Stimulated activated CD4-positive, alpha-beta T cell treated with anti-CD3 and anti-CD28 coated beads, Interleukin-12 subunit alpha, Interleukin-12 subunit beta, amount 100 ng/mL, for 24 hours (primary cell): Measurements from ENCODE around the gene NR4A2.

Experiments used
- DNase-seq, 2 experiments: peaks; one replicate each; pipeline ENCODE4 v3.0.0-alpha.2; 2020; ENCODE audit warnings: low read depth in 2 of 2

Gene NR4A2

GRCh38 chr2:156340377-156340776 lies 7.9 kb upstream of the NR4A2 start:
- no peak for DNase-seq

- DNase-seq = no peak
Observed at GRCh38 chr2:156339865-156340264, 7.3 kb upstream of the NR4A2 start.

DNA sequence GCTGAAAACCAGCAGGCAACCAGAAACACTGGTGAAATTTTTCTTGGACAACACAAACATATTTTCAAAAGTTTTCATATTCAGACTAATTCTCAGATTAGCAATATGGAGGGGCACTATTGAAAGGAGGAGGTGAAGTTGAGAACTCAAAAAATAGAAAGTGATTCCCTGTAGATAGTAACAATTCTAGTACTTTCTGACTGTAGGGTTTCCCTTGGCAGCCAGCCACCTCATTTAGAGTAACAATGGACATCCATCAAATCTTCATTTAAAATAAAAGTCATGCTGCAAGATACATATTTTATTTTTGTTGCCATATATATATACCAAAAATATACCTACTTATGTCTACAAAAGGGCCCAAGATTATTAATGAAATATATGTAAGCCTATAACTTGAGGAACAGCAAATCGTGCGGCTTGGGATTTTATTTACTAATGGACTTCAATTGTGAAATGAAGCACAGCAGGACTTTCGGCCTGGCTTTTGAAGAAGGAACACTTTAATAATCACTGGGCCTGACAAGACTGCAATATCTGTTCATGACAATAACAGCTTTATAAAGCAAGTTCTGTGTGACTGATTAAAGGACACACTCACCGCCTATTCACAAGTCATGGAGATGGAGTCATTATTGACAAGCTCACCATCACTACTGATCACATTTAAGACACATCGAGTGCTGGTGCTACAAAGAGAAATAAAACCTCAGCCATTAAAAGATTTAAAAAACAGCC lies 6.8 kb upstream of the NR4A2 start:
- no peak for DNase-seq

- no peak for DNase-seq
Observed at GRCh38 chr2:156338578-156338977, 6.1 kb upstream of the NR4A2 start.

- peak; percentile 76 to 86 for DNase-seq
Observed at GRCh38 chr2:156334496-156335478, 2.3 kb upstream of the NR4A2 start.

- no peak for DNase-seq
Observed at GRCh38 chr2:156333951-156334495, 1.5 kb upstream of the NR4A2 start.

GRCh38 chr2:156333274-156333950 lies 891 bp upstream of the NR4A2 start:
- DNase-seq = no peak

- no peak for DNase-seq
Observed at GRCh38 chr2:156332284-156332533, 312 bp downstream of the NR4A2 start.

DNA sequence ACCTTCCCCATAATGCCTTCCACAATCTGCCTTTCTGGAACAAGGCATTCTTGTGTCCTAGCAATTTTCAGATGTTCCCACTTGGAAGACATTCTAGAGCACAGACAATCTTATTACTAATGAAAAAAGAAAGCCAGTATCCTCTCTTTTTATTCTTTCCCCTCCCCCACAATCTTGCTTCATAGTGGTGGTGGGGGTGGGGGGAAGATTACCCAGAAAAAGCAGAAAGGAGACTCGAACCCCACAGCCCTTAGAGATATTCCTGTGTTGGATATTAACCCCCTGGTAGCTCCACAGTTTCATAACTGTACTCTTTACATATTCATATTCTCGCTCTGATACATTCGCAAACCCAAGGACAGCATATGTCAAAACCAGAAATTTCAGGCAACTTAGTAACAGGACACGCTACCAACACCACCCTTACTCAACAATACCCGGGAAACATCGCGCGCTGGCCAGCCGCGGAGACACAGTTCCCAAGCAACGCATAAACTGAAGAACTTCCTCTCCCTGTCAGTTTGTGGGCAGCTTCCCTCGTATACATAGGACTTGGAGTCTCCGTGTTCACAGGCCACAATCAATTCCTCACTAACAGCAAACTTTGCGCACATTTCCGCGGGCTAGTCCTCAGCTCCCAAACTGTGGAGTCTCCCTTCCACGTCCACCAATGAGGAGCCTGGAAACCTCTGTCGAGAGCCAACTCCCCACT lies 793 bp downstream of the NR4A2 start:
- DNase-seq = no peak

DNA sequence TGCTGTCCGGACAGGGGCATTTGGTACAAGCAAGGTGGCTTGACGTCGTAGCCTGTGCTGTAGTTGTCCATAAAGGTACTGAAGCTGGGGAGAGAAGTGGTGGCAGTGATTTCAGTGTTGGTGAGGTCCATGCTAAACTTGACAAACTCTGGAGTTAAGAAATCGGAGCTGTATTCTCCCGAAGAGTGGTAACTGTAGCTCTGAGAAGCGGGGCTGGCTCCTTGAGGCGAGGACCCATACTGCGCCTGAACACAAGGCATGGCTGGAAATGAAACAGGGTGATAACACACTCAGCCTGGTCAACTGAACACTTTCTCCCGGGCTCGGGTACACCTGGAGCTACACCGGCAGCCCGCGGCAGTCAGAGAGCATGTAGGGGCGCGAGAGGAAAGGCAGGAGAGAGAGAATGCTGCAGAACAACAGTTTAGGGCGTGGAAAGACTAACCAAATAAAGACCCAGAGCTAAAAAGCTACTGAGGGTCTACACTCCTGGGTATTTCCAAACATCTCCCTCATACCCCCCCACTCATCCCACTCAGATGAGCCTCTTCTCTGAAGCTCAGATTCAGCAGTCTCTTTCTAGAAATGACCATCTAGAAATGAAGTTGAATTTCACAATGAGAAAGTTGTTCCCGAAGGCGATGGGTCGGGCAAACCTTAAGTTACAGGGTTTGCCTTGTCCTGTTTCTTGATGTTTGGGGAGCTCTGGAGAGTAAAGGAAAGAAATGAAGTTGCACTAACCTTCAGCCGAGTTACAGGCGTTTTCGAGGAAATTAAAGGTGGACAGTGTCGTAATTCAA lies 2.4 kb downstream of the NR4A2 start:
- DNase-seq = no peak

DNA sequence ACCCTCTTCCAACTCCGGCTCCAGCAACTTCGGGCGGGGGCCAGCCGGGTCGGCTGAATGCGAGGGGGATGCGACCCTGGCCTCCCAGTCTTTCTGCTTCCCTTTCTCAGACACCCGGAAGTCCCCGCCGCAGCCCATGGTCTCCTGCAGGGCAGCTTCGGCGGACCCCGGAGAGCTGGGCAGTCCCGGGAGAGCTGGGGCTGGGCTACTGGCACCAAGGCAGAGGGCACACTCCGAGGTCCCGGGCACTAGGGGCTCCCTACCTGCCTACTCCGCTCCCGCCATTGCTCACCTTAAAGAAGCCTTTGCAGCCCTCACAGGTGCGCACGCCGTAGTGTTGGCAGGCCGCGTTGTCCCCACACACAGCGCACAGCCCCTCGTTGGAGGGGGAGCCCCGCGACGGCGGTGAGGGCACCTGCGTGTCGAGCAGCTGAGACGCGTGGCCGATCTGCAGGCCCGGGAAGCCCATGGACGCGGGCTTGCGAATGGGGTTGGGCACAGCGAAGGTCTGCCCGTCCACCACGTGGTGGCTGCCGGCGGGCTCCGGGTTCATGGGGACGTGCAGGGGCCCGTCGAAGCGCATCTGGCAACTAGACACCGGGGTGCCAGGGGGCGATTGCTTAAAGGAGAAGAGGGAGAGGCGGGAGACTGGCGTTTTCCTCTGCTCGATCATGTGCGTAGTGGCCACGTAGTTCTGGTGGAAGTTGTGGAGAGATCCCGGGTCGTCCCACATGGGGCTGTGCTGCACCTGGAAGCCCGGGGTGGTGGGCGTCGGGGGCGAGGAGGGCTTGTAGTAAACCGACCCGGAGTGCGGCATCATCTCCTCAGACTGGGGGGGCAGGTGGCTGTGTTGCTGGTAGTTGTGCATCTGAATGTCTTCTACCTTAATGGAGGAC lies 3.2 kb downstream of the NR4A2 start:
- no peak for DNase-seq

DNA sequence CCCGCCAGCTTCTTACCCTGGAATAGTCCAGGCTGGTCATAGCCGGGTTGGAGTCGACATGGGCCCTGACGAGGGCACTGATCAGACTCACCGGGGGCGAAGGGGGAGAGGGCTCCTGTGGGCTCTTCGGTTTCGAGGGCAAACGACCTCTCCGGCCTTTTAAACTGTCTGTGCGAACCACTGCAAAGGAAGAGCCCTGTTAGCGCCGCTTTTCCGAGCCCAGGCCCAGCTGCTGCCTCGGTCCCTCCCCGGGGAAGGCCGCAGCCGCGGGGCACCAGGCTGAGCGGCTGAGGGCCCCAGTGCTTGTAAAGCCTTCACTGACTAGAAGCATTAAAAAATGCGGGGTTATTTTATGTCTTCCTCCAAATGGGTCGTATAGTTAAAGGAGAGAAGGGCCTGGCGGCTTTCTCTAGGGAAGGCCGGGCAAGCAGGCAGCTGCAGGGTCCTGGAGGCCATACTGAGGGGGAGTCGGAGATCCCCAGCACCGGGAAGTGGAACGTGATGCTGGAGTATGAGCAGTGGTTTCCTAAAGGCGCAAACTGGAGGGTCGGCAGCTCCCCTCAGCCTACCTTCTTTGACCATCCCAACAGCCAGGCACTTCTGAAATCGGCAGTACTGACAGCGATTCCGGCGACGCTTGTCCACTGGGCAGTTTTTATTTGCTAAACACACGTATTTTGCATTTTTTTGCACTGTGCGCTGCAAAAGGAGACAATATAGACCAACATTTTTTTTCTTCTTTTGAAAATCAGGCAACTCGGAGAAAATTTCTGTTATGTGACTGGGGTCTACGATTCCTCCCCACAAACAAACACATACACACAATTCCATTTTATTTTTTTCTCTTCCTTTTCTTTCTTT lies 4.5 kb downstream of the NR4A2 start:
- no peak for DNase-seq

- no peak for DNase-seq
Observed at GRCh38 chr2:156326526-156327095, 5.9 kb downstream of the NR4A2 start.

GRCh38 chr2:156325688-156326525 lies 6.6 kb downstream of the NR4A2 start:
- DNase-seq = no peak

DNA sequence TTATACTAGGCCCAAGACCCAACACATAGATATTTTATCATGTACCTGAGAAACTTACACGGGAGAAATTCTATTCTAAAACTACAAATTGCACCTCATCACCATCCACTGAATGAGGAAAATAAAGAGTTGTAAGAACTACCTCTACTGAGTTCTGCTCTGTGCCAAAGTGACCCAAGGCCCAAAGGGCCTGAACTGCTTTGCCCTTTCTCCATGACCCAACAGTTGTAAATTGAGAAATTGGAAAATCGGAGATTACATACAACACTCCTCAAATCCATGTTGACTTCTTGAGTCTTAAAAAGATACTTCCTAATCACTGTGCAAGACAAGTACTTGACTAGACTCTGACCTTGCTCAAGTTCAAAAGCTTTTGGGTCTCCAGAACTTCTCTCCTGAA lies 8.8 kb downstream of the NR4A2 start:
- DNase-seq = no peak

- DNase-seq = no peak
Observed at GRCh38 chr2:156322686-156323231, 9.8 kb downstream of the NR4A2 start.

DNA sequence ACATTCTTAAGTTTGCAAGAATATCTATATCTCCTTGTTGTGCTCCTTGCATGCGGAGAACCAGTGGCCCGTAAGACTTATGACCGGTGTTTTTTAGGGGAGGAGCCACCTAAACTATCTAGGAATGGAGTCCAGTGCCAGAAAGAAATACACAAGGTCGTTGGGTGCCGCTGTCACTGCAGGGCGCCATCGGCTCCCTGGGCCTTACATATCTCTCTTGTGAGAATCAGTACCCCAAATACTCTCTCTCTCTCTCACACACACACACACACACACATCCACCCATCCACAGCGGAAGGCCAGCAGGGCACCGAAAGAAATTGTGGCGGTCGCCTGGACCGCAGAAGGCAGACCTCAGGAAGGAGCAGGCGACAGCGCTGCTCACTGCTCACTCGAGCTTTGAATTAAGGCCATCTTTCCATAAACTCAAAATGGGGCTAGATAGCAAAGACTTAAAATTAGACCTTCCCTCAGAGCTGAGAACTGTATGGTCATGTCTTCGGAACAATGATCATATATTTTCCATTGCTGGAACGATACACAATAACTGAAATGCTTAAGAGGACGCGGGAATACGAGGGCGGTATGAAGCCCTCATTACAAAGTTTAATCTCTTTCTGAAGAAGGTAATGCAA lies 10.4 kb downstream of the NR4A2 start:
- DNase-seq = no peak
